NCI-H748 (cell line): ENCODE data around the gene CDHR4.
"Not testable (repeated sequence)": the region's sequence is repeated elsewhere in the genome, so short reads cannot be mapped to it uniquely, and the experiment has no call there.

Source experiments
- DNase-seq: peaks from one replicate; lab custom pipeline; 2025; ENCODE audit not compliant: unreplicated experiment; lab: John Stamatoyannopoulos, UW

CDHR4 gene

GRCh38 chr3:49781415-49782199, 18.1 kb downstream of the CDHR4 start:
- DNase-seq = no peak

GRCh38 chr3:49780975-49781365, 18.7 kb downstream of the CDHR4 start:
- DNase-seq = not testable (repeated sequence)

GRCh38 chr3:49780080-49780974, 19.3 kb downstream of the CDHR4 start:
- no peak for DNase-seq

GRCh38 chr3:49779358-49780079, 20.2 kb downstream of the CDHR4 start:
- DNase-seq = no peak

GRCh38 chr3:49776101-49776500, 23.6 kb downstream of the CDHR4 start:
- not testable (repeated sequence) for DNase-seq

GRCh38 chr3:49775538-49775937, 24.1 kb downstream of the CDHR4 start:
- DNase-seq = no peak

GRCh38 chr3:49772703-49773102, 27.0 kb downstream of the CDHR4 start:
- DNase-seq = no peak

GRCh38 chr3:49771340-49771938, 28.2 kb downstream of the CDHR4 start:
- DNase-seq = no peak

GRCh38 chr3:49769926-49770325, 29.7 kb downstream of the CDHR4 start:
- no peak for DNase-seq

- DNase-seq = no peak
Measured at GRCh38 chr3:49769286-49769915, 30.3 kb downstream of the CDHR4 start.

- no peak for DNase-seq
Measured at GRCh38 chr3:49763981-49764380, 35.7 kb downstream of the CDHR4 start.

- DNase-seq = no peak
Measured at GRCh38 chr3:49761661-49762060, 38.0 kb downstream of the CDHR4 start.

- no peak for DNase-seq
Measured at GRCh38 chr3:49759226-49759625, 40.4 kb downstream of the CDHR4 start.

- no peak for DNase-seq
Measured at GRCh38 chr3:49757197-49757596, 42.5 kb downstream of the CDHR4 start.

GRCh38 chr3:49756036-49756435, 43.6 kb downstream of the CDHR4 start:
- DNase-seq = no peak

GRCh38 chr3:49754536-49754935, 45.1 kb downstream of the CDHR4 start:
- no peak for DNase-seq

GRCh38 chr3:49751501-49751900, 48.2 kb downstream of the CDHR4 start:
- DNase-seq = no peak

- DNase-seq = no peak
Measured at GRCh38 chr3:49750056-49750455, 49.6 kb downstream of the CDHR4 start.

GRCh38 chr3:49748874-49749273, 50.8 kb downstream of the CDHR4 start:
- not testable (repeated sequence) for DNase-seq

GRCh38 chr3:49747792-49748480, 51.7 kb downstream of the CDHR4 start:
- DNase-seq = no peak
